Measurements from ENCODE around the gene CA12.

DNA sequence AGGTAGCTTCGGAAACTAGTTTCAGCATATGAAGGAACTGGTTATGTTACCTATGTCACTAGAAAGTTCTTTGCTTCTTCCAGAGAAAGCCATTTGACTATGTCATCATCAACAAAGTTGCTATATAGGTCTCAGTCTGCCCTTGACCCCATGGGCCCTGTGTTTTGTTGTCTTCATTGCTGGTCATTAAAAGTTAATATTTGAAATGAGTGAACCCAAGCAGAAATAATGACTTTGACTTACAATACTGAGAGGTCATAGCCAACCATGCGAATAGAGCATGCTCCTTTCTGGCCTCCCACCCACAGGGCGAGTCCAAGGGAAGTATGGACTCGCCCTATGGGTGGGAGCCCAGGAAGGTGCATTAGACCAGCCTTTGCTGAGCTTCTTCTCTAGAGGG is 63.3 kb downstream of the CA12 start:
- no peak for TF ChIP-seq POLR2A (IDR thresholded peaks at IDR 0.05; ENCODE audit: low read depth, low read length)
- TF ChIP-seq, protein P1, sequence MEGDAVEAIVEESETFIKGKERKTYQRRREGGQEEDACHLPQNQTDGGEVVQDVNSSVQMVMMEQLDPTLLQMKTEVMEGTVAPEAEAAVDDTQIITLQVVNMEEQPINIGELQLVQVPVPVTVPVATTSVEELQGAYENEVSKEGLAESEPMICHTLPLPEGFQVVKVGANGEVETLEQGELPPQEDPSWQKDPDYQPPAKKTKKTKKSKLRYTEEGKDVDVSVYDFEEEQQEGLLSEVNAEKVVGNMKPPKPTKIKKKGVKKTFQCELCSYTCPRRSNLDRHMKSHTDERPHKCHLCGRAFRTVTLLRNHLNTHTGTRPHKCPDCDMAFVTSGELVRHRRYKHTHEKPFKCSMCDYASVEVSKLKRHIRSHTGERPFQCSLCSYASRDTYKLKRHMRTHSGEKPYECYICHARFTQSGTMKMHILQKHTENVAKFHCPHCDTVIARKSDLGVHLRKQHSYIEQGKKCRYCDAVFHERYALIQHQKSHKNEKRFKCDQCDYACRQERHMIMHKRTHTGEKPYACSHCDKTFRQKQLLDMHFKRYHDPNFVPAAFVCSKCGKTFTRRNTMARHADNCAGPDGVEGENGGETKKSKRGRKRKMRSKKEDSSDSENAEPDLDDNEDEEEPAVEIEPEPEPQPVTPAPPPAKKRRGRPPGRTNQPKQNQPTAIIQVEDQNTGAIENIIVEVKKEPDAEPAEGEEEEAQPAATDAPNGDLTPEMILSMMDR (IDR thresholded peaks at IDR 0.05; ENCODE audit: extremely low read depth in 1 of 2, insufficient read depth in 1 of 2, low read depth in 1 of 2, low read length in 2 of 2): no peak
- TF ChIP-seq, protein P2, sequence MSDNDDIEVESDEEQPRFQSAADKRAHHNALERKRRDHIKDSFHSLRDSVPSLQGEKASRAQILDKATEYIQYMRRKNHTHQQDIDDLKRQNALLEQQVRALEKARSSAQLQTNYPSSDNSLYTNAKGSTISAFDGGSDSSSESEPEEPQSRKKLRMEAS (IDR thresholded peaks at IDR 0.05; ENCODE audit: insufficient read depth, insufficient read length): no peak

Data from endothelial cell of umbilical vein (primary cell).